Neural progenitor cell (in vitro differentiated cells): ENCODE measurements around the gene HNRNPAB.

Source experiments
- EZH2 ChIP-seq: fragments of 200-600 bp; sonication (generic); IDR thresholded peaks from 2 replicates; pipeline ENCODE4 v1.6.1; 2017; ENCODE audit warnings: antibody characterized with exemption, mild to moderate bottlenecking, moderate library complexity
- TF ChIP-seq, protein P1 (sequence below): fragments of 200-600 bp; sonication (generic); IDR thresholded peaks from 2 replicates; pipeline ENCODE4 v1.5.1; 2017; ENCODE audit warnings: antibody characterized with exemption, mild to moderate bottlenecking

DNA sequence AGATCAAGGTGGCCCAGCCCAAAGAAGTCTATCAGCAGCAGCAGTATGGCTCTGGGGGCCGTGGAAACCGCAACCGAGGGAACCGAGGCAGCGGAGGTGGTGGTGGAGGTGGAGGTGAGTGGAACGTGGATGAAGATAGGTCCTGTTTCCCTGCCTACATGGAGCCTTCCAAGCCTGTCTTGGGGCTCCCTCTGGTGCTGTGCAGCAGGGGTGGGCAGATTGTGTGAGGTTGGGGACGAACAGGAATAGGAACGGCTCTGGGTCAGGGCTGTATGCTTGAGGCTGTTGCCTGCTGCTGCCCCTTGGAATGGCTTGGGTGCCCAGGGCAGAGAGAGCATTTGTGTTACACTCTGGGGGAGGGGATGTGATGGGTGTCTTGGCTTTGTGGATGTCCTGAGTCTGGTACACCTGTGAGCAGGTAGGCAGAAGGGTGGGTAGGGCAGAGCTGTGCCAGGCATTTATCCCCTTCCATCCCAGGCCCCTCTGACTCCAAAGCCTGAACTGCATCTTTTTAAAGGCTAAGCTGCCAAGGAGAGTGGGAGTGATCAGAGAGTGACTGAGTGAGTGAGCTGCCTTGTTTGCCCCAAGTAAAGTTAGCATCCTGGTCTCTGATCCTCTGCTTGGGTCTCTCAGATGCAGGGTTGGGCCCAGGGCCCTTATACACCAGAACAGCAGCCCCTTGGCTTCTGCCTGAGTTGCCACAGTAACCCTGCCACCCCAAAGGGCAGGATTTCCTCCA, 5.2 kb downstream of the HNRNPAB start:
- TF ChIP-seq, protein P1, sequence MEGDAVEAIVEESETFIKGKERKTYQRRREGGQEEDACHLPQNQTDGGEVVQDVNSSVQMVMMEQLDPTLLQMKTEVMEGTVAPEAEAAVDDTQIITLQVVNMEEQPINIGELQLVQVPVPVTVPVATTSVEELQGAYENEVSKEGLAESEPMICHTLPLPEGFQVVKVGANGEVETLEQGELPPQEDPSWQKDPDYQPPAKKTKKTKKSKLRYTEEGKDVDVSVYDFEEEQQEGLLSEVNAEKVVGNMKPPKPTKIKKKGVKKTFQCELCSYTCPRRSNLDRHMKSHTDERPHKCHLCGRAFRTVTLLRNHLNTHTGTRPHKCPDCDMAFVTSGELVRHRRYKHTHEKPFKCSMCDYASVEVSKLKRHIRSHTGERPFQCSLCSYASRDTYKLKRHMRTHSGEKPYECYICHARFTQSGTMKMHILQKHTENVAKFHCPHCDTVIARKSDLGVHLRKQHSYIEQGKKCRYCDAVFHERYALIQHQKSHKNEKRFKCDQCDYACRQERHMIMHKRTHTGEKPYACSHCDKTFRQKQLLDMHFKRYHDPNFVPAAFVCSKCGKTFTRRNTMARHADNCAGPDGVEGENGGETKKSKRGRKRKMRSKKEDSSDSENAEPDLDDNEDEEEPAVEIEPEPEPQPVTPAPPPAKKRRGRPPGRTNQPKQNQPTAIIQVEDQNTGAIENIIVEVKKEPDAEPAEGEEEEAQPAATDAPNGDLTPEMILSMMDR, result no peak
- no peak for TF ChIP-seq EZH2
